DND-41 (cell line): ENCODE results near the gene PITX3.

Experiments used
- CTCF ChIP-seq: IDR thresholded peaks from 2 replicates; pipeline ENCODE4 v1.5.1; 2012; ENCODE audit warnings: borderline replicate concordance, low read length, moderate library complexity, mild to moderate bottlenecking; ENCODE audit not compliant: poor library complexity, severe bottlenecking; ENCODE audit errors: extremely low read depth
- EZH2 ChIP-seq: IDR thresholded peaks from 3 replicates; pipeline ENCODE4 v1.6.1; 2012; ENCODE audit warnings: borderline replicate concordance, low read depth, mild to moderate bottlenecking, moderate library complexity, low read length, inconsistent platforms; ENCODE audit not compliant: severe bottlenecking

GRCh38 chr10:102274062-102274461 lies 32.8 kb upstream of the PITX3 start:
- TF ChIP-seq CTCF: no peak
- TF ChIP-seq EZH2: no peak
